HepG2 (cell line): ENCODE measurements around the gene FDPS. TPM values are rescaled to one million over a fixed set of nuclear protein-coding genes. Genes with fewer than 3 reads are reported as not detected.

Source experiments
- ARNT2 ChIP-seq: sonication (generic); formaldehyde crosslinking; IDR thresholded peaks from 2 replicates; pipeline ENCODE4 v1.8.0; 2022; ENCODE audit warnings: mild to moderate bottlenecking, low read depth, missing genetic modification reagents, moderate library complexity
- CBFB ChIP-seq: sonication (generic); formaldehyde crosslinking; IDR thresholded peaks from 2 replicates; pipeline ENCODE4 v1.4.0; 2020; ENCODE audit warnings: missing genetic modification reagents
- FOXJ3 ChIP-seq: sonication (generic); formaldehyde crosslinking; IDR thresholded peaks from 2 replicates; pipeline ENCODE4 v1.4.0; 2020; ENCODE audit warnings: missing genetic modification reagents, mild to moderate bottlenecking, borderline replicate concordance
- GRHL1 ChIP-seq: sonication (generic); formaldehyde crosslinking; conservative IDR thresholded peaks from 2 replicates; pipeline ENCODE4 v1.8.0; 2022; ENCODE audit warnings: missing genetic modification reagents
- HINFP ChIP-seq: sonication (generic); formaldehyde crosslinking; IDR thresholded peaks from 2 replicates; pipeline ENCODE4 v1.4.0; 2020; ENCODE audit warnings: low read depth, mild to moderate bottlenecking, missing genetic modification reagents
- HIVEP1 ChIP-seq: sonication (generic); formaldehyde crosslinking; IDR thresholded peaks from 2 replicates; pipeline ENCODE4 v1.4.0; 2020; ENCODE audit warnings: mild to moderate bottlenecking, missing genetic modification reagents
- IRF9 ChIP-seq: sonication (generic); formaldehyde crosslinking; IDR thresholded peaks from 2 replicates; pipeline ENCODE4 v1.8.0; 2022; ENCODE audit warnings: missing genetic modification reagents, mild to moderate bottlenecking, borderline replicate concordance
- IRX3 ChIP-seq: sonication (generic); formaldehyde crosslinking; IDR thresholded peaks from 2 replicates; pipeline ENCODE4 v1.8.1; 2023; ENCODE audit warnings: mild to moderate bottlenecking, low read depth, missing genetic modification reagents, borderline replicate concordance
- MIXL1 ChIP-seq: IDR thresholded peaks from 2 replicates; pipeline ENCODE4 v1.6.1; 2016
- NFE2L1 ChIP-seq: sonication (generic); formaldehyde crosslinking; IDR thresholded peaks from 2 replicates; pipeline ENCODE4 v1.4.0; 2020; ENCODE audit warnings: missing genetic modification reagents, mild to moderate bottlenecking, borderline replicate concordance
- RFXANK ChIP-seq: IDR thresholded peaks from 2 replicates; pipeline ENCODE4 v1.6.1; 2016
- U2AF1 ChIP-seq: fragments of 200-400 bp; formaldehyde crosslinking; optimal IDR thresholded peaks from 2 replicates; pipeline ENCODE3; 2017; ENCODE audit warnings: mild to moderate bottlenecking, low read depth, low read length
- ZBTB14 ChIP-seq: sonication (generic); formaldehyde crosslinking; IDR thresholded peaks from 2 replicates; pipeline ENCODE4 v1.4.0; 2020; ENCODE audit warnings: missing genetic modification reagents
- ZBTB7A ChIP-seq: sonication (generic); formaldehyde crosslinking; IDR thresholded peaks from 2 replicates; pipeline ENCODE4 v1.8.0; 2022; ENCODE audit warnings: mild to moderate bottlenecking, missing genetic modification reagents
- ZFAT ChIP-seq: sonication (generic); formaldehyde crosslinking; conservative IDR thresholded peaks from 2 replicates; pipeline ENCODE4 v1.8.1; 2023; ENCODE audit warnings: missing genetic modification reagents, inconsistent platforms
- ZFX ChIP-seq: sonication (generic); formaldehyde crosslinking; IDR thresholded peaks from 2 replicates; pipeline ENCODE4 v1.4.0; 2020; ENCODE audit warnings: mild to moderate bottlenecking, low read depth, missing genetic modification reagents, moderate library complexity
- ZNF274 ChIP-seq: sonication (generic); formaldehyde crosslinking; IDR thresholded peaks from 2 replicates; pipeline ENCODE4 v1.5.1; 2020; ENCODE audit warnings: mild to moderate bottlenecking, missing genetic modification reagents
- ZNF30 ChIP-seq: sonication (generic); formaldehyde crosslinking; IDR thresholded peaks from 2 replicates; pipeline ENCODE4 v1.5.0; 2020; ENCODE audit warnings: mild to moderate bottlenecking, missing genetic modification reagents
- ZNF331 ChIP-seq: sonication (generic); formaldehyde crosslinking; IDR thresholded peaks from 2 replicates; pipeline ENCODE4 v1.4.0; 2020; ENCODE audit warnings: missing genetic modification reagents
- ZNF337 ChIP-seq: sonication (generic); formaldehyde crosslinking; IDR thresholded peaks from 2 replicates; pipeline ENCODE4 v1.5.1; 2020; ENCODE audit warnings: missing genetic modification reagents, low read depth, mild to moderate bottlenecking, borderline replicate concordance
- ZNF512 ChIP-seq: sonication (generic); formaldehyde crosslinking; IDR thresholded peaks from 2 replicates; pipeline ENCODE4 v1.4.0; 2020; ENCODE audit warnings: mild to moderate bottlenecking, missing genetic modification reagents
- ZNF558 ChIP-seq: sonication (generic); formaldehyde crosslinking; IDR thresholded peaks from 2 replicates; pipeline ENCODE4 v1.9.0; 2022; ENCODE audit warnings: mild to moderate bottlenecking, missing genetic modification reagents, borderline replicate concordance
- polyA plus RNA-seq, 8 experiments: library from polyadenylated mRNA; depleted of rRNA in 3 of 8; stranded (reverse) in 7 of 8; unstranded in 1 of 8; fragments of >200 nt; fragmentation: Illumina TruSeq in 4 of 8; extraction: Trizol in 4 of 8; gene quantifications; 2 replicates each; pipeline versions ENCODE4 v1.2.1 to v1.2.3, GENCODE V29; 2011 to 2016; ENCODE audit warnings: low read depth in 4 of 8, missing spikeins in 1 of 8, mixed read lengths in 1 of 8; ENCODE audit not compliant: insufficient read depth in 1 of 8
- total RNA-seq, 5 experiments: library from RNA; depleted of rRNA; stranded (reverse); fragments of >200 nt; fragmentation: Illumina TruSeq; extraction: Trizol; gene quantifications; 2 replicates each; pipeline ENCODE4 v1.2.3, GENCODE V29; 2016; ENCODE audit warnings: low read depth in 1 of 5

FDPS gene
- total and polyA plus RNA-seq, 2 of the 13 experiments (the other 11 are each of a cell fraction or from before 2014, with no cell fraction given) = 264 to 519 TPM

GRCh38 chr1:155308493-155309422, at the start of gene FDPS (continued):
- TF ChIP-seq ZNF331 (CRISPR knock-in tag) = peak; percentile 8; the same call in 1 of the 2 replicates
- no peak for TF ChIP-seq NFE2L1
- TF ChIP-seq IRF9 (CRISPR knock-in tag) = 0 out of 2 replicates have a peak, but pooled peaks have one; percentile 56
- no peak for TF ChIP-seq ZNF512 (CRISPR knock-in tag)
- TF ChIP-seq ZNF337 (CRISPR knock-in tag) = no peak
- TF ChIP-seq ZNF558 (CRISPR knock-in tag) = 0 out of 2 replicates have a peak, but pooled peaks have one; percentile 66
- TF ChIP-seq ZNF274 = no peak
- no peak for TF ChIP-seq U2AF1
- TF ChIP-seq GRHL1 (CRISPR knock-in tag) = no peak
- 0 out of 2 replicates have a peak, but pooled peaks have one; percentile 75 for TF ChIP-seq HINFP (CRISPR knock-in tag)
- peak; percentile 95 for TF ChIP-seq MIXL1 (CRISPR knock-in tag)
- 0 out of 2 replicates have a peak, but pooled peaks have one; percentile 42 for TF ChIP-seq HIVEP1 (CRISPR knock-in tag)
- TF ChIP-seq ZBTB14 (CRISPR knock-in tag) = no peak; the same call in 1 of the 2 replicates
- TF ChIP-seq FOXJ3 (CRISPR knock-in tag) = peak; percentile 58; the same call in 1 of the 2 replicates
- TF ChIP-seq ZNF30 (CRISPR knock-in tag) = no peak
- peak; percentile 16; the same call in 1 of the 2 replicates for TF ChIP-seq CBFB
- peak; percentile 49; the same call in 1 of the 2 replicates for TF ChIP-seq ARNT2
- no peak for TF ChIP-seq ZFAT
- TF ChIP-seq RFXANK (CRISPR knock-in tag) = 0 out of 2 replicates have a peak, but pooled peaks have one; percentile 63
- peak; percentile 81 for TF ChIP-seq ZFX (CRISPR knock-in tag)
- TF ChIP-seq IRX3 (CRISPR knock-in tag) = no peak
- no peak for TF ChIP-seq ZBTB7A
